GM06990 (cell line): ENCODE measurements around the gene FLT1.

Source experiments
- DNase-seq: peaks from one replicate; pipeline ENCODE4 v3.0.0-alpha.2; 2011; ENCODE audit not compliant: insufficient read length; ENCODE audit errors: extremely low read depth
- H3K27me3 ChIP-seq: replicated peaks from 2 replicates; pipeline ENCODE4 v1.6.0; 2011; ENCODE audit warnings: low read length; ENCODE audit not compliant: control insufficient read depth, insufficient read depth
- H3K36me3 ChIP-seq: 2 replicates; pipeline ENCODE4 v1.5.1; 2011; ENCODE audit warnings: low read length; ENCODE audit not compliant: control insufficient read depth, insufficient read depth
- H3K4me3 ChIP-seq: replicated peaks from 2 replicates; pipeline ENCODE4 v1.5.1; 2011; ENCODE audit warnings: low read depth, mild to moderate bottlenecking, control low read depth, low read length
- TF ChIP-seq, protein P1 (sequence below): IDR thresholded peaks from 2 replicates; pipeline ENCODE4 v1.5.1; 2011; ENCODE audit warnings: low read length, control low read depth, mild to moderate bottlenecking, inconsistent platforms; ENCODE audit not compliant: insufficient read depth, poor library complexity, severe bottlenecking

The FLT1 gene

DNA sequence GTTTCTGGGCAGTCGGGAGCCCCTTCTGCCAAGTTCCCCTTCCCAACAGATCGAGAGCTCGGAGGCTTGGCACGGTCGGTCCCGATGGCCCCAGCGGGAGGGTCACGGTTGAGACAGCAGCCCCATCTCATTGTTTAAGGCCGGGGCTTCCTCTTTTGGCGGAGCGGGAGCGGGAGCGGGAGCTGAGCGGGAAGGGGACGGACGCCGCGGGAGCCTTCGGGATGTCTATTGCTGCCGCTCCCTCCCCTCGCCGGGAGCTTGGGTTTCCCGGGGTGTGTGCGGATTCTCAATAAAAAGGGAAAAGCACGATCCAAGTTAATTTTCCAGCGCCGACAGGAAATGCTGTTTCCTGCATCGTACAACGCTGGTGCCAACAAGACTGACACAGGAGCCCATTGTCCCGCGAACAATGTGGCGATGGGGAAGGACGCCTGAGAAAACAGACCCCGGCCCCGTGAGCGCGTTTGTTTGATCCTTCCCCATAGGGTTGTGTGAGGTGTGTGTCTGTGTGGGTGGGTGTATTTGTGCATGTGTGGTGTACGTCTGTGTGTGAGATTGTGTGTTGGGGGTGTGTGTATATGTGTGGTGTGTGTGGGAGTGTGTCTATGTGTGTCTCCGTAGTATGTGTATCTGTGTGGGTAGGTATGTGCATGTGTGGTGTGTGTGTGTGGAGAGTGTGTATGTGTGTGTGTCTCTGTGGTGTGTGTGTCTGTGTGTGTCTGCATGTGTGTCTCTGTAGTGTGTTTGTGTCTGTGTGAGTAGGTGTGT lies 36.3 kb upstream of the FLT1 start:
- H3K36me3 ChIP-seq, result no peaks in the 10 kb centered on the region
- H3K4me3 ChIP-seq, result peak overlapping the region; percentile 34
- no peak for DNase-seq
- H3K27me3 ChIP-seq, result peaks cover 7% of the 10 kb centered on the region
- TF ChIP-seq, protein P1, sequence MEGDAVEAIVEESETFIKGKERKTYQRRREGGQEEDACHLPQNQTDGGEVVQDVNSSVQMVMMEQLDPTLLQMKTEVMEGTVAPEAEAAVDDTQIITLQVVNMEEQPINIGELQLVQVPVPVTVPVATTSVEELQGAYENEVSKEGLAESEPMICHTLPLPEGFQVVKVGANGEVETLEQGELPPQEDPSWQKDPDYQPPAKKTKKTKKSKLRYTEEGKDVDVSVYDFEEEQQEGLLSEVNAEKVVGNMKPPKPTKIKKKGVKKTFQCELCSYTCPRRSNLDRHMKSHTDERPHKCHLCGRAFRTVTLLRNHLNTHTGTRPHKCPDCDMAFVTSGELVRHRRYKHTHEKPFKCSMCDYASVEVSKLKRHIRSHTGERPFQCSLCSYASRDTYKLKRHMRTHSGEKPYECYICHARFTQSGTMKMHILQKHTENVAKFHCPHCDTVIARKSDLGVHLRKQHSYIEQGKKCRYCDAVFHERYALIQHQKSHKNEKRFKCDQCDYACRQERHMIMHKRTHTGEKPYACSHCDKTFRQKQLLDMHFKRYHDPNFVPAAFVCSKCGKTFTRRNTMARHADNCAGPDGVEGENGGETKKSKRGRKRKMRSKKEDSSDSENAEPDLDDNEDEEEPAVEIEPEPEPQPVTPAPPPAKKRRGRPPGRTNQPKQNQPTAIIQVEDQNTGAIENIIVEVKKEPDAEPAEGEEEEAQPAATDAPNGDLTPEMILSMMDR, result no peak

DNA sequence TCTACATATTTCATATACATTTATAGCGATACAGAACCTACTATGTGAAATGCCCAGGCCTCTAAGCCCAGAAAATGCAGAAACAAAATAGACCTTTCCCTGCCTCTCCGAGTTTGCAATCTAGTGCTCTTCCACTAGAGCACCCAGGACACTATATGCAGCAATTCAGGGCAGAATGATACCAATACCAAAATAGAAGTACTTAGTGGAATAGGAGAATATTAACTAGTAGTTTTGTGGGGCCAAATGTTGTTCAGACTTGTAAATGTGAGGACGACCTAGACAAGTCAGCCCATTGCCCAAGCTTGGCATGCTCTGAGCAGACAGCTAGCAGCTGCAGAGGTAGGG lies 35.8 kb upstream of the FLT1 start:
- Histone ChIP-seq H3K36me3 (no peaks in the 10 kb centered on the region), H3K27me3 (peaks cover 7% of the 10 kb centered on the region), H3K4me3 (peak overlapping the region; percentile 34)
- TF ChIP-seq, protein P1, result no peak
- no peak for DNase-seq

DNA sequence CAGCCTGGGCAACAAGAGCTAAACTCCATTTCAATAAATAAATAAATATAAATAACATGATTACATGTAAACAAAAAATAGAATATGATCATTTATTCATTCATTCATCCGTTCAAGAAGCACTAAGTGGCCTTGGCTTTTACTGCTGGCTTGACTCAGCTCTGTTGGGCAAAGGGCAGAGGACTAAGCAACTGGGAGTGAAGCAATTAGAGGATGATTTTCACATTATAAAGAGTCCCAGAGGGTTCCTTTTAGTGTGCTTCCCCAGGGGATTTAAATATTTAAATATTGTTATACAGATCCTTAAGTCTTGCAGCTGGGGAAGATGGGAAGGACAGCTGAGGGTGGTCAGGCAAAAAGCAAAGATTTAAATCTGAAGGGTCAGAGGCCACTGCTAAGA lies 34.9 kb upstream of the FLT1 start:
- no peaks in the 10 kb centered on the region for H3K36me3 ChIP-seq
- H3K4me3 ChIP-seq, result no peak overlapping the region
- peaks cover 7% of the 10 kb centered on the region for H3K27me3 ChIP-seq
- TF ChIP-seq, protein P1, result no peak
- DNase-seq, result no peak

DNA sequence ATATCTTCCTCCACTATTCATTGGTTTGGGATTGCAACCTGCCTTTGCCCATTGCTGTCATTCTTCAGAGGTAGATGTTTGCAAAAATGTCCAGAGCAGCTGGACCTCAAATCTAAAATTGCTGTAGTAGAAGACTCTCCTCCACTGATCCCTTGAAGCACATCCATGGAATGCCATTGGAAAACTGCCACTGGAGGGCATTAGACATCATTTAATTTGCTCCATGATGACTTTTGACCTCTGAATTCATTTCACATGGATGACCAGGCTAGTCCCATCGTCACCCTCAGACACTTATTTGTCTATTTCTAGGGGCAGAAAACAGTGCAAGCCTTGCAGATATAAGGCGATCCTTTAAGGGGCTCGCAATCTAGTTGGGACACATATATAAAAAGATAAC lies 33.9 kb upstream of the FLT1 start:
- H3K4me3 ChIP-seq, result no peak overlapping the region
- H3K36me3 ChIP-seq, result no peaks in the 10 kb centered on the region
- H3K27me3 ChIP-seq, result peaks cover 7% of the 10 kb centered on the region
- DNase-seq, result no peak
- TF ChIP-seq, protein P1, result no peak

DNA sequence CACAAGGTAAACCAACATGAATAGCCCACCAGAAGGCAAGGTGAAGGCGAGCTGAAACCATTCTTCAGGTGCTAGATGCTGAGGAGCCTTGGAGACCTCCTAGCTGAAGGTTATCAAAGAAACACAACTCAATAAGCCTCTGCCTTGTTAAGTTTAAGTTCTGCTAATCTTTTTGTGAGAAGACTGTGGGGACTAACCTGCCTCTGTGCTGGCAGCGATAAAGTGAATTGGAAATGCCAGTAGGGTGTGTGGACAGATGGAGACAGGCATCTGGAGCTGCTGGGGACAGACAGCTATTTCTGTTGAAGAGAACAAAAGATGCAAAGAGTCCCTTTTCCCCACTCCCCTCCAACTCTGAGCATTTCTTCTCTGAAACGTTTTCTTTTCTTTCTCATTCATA lies 33.5 kb upstream of the FLT1 start:
- H3K4me3 ChIP-seq, result no peak overlapping the region
- H3K27me3 ChIP-seq, result peaks cover 7% of the 10 kb centered on the region
- TF ChIP-seq, protein P1, result no peak
- no peak for DNase-seq
- no peaks in the 10 kb centered on the region for H3K36me3 ChIP-seq

DNA sequence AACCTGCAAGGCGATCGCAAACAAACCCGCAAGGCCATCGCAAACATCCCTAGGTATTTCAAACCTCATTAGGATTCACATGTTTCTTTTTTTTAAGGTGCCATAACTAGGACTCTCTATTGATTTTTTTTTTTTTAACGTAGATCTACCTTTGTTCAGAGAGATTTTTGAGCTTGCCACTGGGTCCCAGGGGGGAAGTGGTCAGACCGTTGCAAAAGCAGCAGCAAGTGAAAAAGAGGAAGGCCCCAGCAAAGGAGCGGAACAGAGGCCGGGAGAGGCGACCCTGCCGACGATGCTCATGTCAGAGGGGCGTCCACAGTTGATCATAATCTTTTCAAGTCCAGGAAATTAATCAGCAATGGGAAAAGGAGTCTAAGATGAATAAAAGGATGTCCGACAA lies 32.7 kb upstream of the FLT1 start:
- no peak overlapping the region for H3K4me3 ChIP-seq
- TF ChIP-seq, protein P1, result no peak

More for the DNA sequence above, 32.7 kb upstream of the FLT1 start:
- H3K36me3 ChIP-seq, result no peaks in the 10 kb centered on the region
- peaks cover 7% of the 10 kb centered on the region for H3K27me3 ChIP-seq
- DNase-seq, result no peak
